Astrocyte (in vitro differentiated cells and primary cell): ENCODE data around the gene VKORC1.

Source experiments
- EZH2 ChIP-seq: IDR thresholded peaks from 2 replicates; pipeline ENCODE4 v1.6.1; 2012; ENCODE audit warnings: mild to moderate bottlenecking, low read length, inconsistent platforms; ENCODE audit not compliant: insufficient read depth
- TF ChIP-seq, protein P1 (sequence below): IDR thresholded peaks from 2 replicates; pipeline ENCODE4 v1.5.1; 2011; ENCODE audit warnings: low read depth, mild to moderate bottlenecking, inconsistent platforms, low read length, moderate library complexity; ENCODE audit not compliant: insufficient read depth

DNA sequence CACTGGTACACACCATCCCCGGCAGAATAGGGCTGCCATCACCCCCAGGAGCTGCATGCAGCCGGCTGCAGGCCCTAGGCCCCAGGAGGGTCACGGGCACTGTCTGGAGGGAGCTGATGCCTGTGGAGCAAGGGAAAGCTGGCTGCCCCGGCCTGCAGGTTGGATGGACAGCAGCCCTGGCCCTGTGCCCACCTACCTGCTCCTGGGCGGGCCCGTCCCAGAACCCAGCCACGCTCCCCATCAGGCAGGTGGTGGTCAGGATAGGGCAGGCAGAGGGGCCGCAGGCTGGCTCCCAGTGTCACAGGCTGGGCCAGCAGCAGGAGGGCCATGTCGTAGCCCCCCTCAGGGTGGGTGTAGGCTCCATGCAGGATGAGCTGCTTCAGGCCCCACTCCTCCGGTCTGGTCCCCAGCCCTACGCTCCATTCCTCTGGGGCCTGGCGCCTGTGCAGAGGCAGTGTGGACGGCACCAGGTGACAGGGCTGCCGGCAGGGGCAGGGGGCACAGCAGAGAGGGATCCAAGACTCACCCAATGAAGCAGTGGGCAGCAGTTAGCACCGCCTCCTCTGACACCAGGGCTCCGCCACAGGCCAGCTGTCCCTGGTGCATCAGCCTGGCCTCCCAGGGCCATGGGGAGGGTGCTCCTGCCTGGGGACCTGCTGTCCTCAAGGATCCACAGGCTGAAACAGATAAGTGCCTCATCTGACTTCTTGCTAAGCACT lies 9.9 kb downstream of the VKORC1 start:
- TF ChIP-seq, protein P1, sequence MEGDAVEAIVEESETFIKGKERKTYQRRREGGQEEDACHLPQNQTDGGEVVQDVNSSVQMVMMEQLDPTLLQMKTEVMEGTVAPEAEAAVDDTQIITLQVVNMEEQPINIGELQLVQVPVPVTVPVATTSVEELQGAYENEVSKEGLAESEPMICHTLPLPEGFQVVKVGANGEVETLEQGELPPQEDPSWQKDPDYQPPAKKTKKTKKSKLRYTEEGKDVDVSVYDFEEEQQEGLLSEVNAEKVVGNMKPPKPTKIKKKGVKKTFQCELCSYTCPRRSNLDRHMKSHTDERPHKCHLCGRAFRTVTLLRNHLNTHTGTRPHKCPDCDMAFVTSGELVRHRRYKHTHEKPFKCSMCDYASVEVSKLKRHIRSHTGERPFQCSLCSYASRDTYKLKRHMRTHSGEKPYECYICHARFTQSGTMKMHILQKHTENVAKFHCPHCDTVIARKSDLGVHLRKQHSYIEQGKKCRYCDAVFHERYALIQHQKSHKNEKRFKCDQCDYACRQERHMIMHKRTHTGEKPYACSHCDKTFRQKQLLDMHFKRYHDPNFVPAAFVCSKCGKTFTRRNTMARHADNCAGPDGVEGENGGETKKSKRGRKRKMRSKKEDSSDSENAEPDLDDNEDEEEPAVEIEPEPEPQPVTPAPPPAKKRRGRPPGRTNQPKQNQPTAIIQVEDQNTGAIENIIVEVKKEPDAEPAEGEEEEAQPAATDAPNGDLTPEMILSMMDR, result no peak
- TF ChIP-seq EZH2, result no peak
